ENCODE results near the gene PAK4.

- TF ChIP-seq CTCF (IDR thresholded peaks at IDR 0.05) (no peak), POLR2A (IDR thresholded peaks at IDR 0.05) (no peak)
Measured at GRCh38 chr19:39156326-39157230, 31.0 kb downstream of the PAK4 start.
